ENCODE results near the gene IL11.

DNA sequence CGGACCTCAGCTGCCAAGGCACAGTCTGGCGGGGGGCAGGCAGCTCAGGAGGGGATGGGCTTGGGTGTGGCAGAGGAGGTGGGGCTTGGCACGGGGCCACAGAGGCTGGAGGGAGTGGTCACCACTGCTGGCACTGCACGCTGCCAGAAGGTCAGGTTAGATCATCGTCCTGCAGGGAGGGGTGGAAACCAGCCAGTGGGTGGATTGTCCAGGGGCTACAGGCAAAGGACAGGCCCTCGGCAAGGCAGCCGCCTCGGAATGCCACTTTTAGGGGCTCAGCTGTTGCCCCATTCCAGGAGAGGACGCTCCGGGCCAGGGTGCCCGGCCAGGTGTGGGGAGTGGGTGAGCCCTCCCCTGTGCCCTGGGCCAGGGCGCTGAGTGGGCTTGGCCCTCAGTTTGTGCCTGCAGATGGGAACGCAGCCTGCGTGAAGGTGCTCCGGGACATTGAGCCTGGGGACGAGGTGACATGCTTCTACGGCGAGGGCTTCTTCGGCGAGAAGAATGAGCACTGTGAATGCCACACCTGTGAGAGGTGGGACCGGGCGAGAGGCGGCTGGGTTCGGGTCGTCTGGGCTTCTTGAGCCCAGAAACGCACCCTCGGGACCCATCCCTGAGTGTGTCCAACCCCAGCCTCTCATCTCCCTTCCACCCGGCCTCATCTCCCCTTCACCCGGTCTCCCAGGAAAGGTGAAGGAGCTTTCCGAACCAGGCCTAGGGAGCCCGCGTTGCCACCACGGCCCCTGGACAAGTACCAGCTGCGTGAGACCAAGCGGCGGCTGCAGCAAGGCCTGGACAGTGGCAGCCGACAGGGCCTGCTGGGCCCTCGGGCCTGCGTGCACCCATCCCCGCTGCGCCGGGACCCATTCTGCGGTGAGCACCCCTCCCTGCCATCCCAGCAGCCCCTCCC lies 24.2 kb downstream of the IL11 start:
- TF ChIP-seq JUNB (IDR thresholded peaks at IDR 0.05) (no peak), EP300 (IDR thresholded peaks at IDR 0.05) (no peak), POLR2A (IDR thresholded peaks at IDR 0.05; ENCODE audit: low read length) (no peak), MYC (IDR thresholded peaks at IDR 0.05; ENCODE audit: borderline replicate concordance, low read length) (no peak), CEBPB (IDR thresholded peaks at IDR 0.05) (no peak), RCOR1 (IDR thresholded peaks at IDR 0.05; ENCODE audit: low read depth, low read length) (no peak), MAZ (IDR thresholded peaks at IDR 0.05; ENCODE audit: borderline replicate concordance, low read depth, low read length) (no peak), HOXB13 (CRISPR knock-in tag; IDR thresholded peaks at IDR 0.05; ENCODE audit: low read depth) (no peak)
- TF ChIP-seq, protein P1, sequence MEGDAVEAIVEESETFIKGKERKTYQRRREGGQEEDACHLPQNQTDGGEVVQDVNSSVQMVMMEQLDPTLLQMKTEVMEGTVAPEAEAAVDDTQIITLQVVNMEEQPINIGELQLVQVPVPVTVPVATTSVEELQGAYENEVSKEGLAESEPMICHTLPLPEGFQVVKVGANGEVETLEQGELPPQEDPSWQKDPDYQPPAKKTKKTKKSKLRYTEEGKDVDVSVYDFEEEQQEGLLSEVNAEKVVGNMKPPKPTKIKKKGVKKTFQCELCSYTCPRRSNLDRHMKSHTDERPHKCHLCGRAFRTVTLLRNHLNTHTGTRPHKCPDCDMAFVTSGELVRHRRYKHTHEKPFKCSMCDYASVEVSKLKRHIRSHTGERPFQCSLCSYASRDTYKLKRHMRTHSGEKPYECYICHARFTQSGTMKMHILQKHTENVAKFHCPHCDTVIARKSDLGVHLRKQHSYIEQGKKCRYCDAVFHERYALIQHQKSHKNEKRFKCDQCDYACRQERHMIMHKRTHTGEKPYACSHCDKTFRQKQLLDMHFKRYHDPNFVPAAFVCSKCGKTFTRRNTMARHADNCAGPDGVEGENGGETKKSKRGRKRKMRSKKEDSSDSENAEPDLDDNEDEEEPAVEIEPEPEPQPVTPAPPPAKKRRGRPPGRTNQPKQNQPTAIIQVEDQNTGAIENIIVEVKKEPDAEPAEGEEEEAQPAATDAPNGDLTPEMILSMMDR (IDR thresholded peaks at IDR 0.05) = no peak
- TF ChIP-seq, protein P2, sequence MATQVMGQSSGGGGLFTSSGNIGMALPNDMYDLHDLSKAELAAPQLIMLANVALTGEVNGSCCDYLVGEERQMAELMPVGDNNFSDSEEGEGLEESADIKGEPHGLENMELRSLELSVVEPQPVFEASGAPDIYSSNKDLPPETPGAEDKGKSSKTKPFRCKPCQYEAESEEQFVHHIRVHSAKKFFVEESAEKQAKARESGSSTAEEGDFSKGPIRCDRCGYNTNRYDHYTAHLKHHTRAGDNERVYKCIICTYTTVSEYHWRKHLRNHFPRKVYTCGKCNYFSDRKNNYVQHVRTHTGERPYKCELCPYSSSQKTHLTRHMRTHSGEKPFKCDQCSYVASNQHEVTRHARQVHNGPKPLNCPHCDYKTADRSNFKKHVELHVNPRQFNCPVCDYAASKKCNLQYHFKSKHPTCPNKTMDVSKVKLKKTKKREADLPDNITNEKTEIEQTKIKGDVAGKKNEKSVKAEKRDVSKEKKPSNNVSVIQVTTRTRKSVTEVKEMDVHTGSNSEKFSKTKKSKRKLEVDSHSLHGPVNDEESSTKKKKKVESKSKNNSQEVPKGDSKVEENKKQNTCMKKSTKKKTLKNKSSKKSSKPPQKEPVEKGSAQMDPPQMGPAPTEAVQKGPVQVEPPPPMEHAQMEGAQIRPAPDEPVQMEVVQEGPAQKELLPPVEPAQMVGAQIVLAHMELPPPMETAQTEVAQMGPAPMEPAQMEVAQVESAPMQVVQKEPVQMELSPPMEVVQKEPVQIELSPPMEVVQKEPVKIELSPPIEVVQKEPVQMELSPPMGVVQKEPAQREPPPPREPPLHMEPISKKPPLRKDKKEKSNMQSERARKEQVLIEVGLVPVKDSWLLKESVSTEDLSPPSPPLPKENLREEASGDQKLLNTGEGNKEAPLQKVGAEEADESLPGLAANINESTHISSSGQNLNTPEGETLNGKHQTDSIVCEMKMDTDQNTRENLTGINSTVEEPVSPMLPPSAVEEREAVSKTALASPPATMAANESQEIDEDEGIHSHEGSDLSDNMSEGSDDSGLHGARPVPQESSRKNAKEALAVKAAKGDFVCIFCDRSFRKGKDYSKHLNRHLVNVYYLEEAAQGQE (IDR thresholded peaks at IDR 0.05) = no peak
- TF ChIP-seq, protein P3, sequence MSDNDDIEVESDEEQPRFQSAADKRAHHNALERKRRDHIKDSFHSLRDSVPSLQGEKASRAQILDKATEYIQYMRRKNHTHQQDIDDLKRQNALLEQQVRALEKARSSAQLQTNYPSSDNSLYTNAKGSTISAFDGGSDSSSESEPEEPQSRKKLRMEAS (IDR thresholded peaks at IDR 0.05) = no peak
